Caco-2 (cell line): ENCODE data around the gene RUNX1. TPM values are rescaled to one million over a fixed set of nuclear protein-coding genes. Genes with fewer than 3 reads are reported as not detected.
A peak's percentile ranks its signal among the peaks of the same experiment; 100 is the strongest.

Experiments used
- BruUV-seq: library from RNA; stranded (reverse); fragments of 400-500 nt; replicated peaks from 2 replicates; lab custom pipeline; 2021; lab: Mats Ljungman, UMichigan
- CTCF ChIA-PET: fragments of 300-600 bp; sonication (Branson Sonifier 250); formaldehyde crosslinking; loops from one replicate; lab custom pipeline; 2022; ENCODE audit warnings: antibody characterized with exemption; lab: Charles Lee
- POLR2A ChIA-PET: fragments of 300-600 bp; sonication (Branson Sonifier 250); formaldehyde crosslinking; loops from one replicate; lab custom pipeline; 2022; ENCODE audit warnings: antibody characterized with exemption; lab: Charles Lee
- DNase-seq, 2 experiments: peaks; one replicate each; pipeline versions ENCODE4 v3.0.0 to v3.0.0-alpha.2; 2020 to 2022
- H3K27me3 ChIP-seq: replicated peaks from 2 replicates; pipeline ENCODE4 v1.6.0; 2011; ENCODE audit warnings: low read length; ENCODE audit not compliant: control insufficient read depth, insufficient read depth
- H3K36me3 ChIP-seq: 2 replicates; pipeline ENCODE4 v1.5.1; 2011; ENCODE audit warnings: low read length; ENCODE audit not compliant: control insufficient read depth, insufficient read depth
- H3K4me1 ChIP-seq: fragments of 250-450 bp; sonication (Bioruptor Pico); 2 replicates; pipeline ENCODE4 v1.5.1; 2020; ENCODE audit warnings: mild to moderate bottlenecking
- H3K4me3 ChIP-seq: 2 replicates; pipeline ENCODE4 v1.5.1; 2011; ENCODE audit warnings: low read depth, mild to moderate bottlenecking, control low read depth, low read length
- H3K9me3 ChIP-seq: fragments of 250-450 bp; sonication (Bioruptor Pico); 2 replicates; pipeline ENCODE4 v1.5.1; 2020; ENCODE audit warnings: mild to moderate bottlenecking, moderate library complexity
- H3K27ac Mint-ChIP-seq: one replicate; pipeline ENCODE4 v1.8.0; 2022; ENCODE audit warnings: mixed read lengths; ENCODE audit not compliant: unreplicated experiment
- H3K27me3 Mint-ChIP-seq: one replicate; pipeline ENCODE4 v1.8.0; 2022; ENCODE audit warnings: mixed read lengths; ENCODE audit not compliant: insufficient read depth, unreplicated experiment
- H3K36me3 Mint-ChIP-seq: one replicate; pipeline ENCODE4 v1.8.0; 2022; ENCODE audit warnings: mild to moderate bottlenecking, mixed read lengths; ENCODE audit not compliant: insufficient read depth, unreplicated experiment
- H3K4me1 Mint-ChIP-seq: one replicate; pipeline ENCODE4 v1.8.0; 2022; ENCODE audit warnings: low read depth, mixed read lengths; ENCODE audit not compliant: unreplicated experiment
- H3K4me3 Mint-ChIP-seq: one replicate; pipeline ENCODE4 v1.8.0; 2022; ENCODE audit warnings: mild to moderate bottlenecking, moderate library complexity, mixed read lengths; ENCODE audit not compliant: unreplicated experiment
- H3K9me3 Mint-ChIP-seq: one replicate; pipeline ENCODE4 v1.8.0; 2022; ENCODE audit warnings: mixed read lengths; ENCODE audit not compliant: unreplicated experiment
- intact Hi-C: fragments of 100-400 bp; cut with micrococcal nuclease; formaldehyde crosslinking; loops from one replicate; pipeline ENCODE4 v1.10.0; 2022; ENCODE audit not compliant: unreplicated experiment
- total RNA-seq: library from RNA; stranded (reverse); gene quantifications from 2 replicates; pipeline ENCODE4 v1.2.3, GENCODE V29; 2022
- TF ChIP-seq, protein P1 (sequence below), 2 experiments: fragments of 200-600 bp in 1 of 2; IDR thresholded peaks; 1 replicate in 1 of 2; 2 replicates in 1 of 2; pipeline versions ENCODE4 v1.5.1 to v1.8.0; 2011 to 2022; ENCODE audit warnings: antibody characterized with exemption in 1 of 2, control low read depth in 1 of 2, inconsistent platforms in 1 of 2, low read depth in 1 of 2, low read length in 1 of 2, mild to moderate bottlenecking in 1 of 2, moderate library complexity in 1 of 2; ENCODE audit not compliant: insufficient read depth in 1 of 2, severe bottlenecking in 1 of 2, unreplicated experiment in 1 of 2

RUNX1 gene
- total RNA-seq, 1 experiment from 2014 or later: 11.7 TPM

- Mint-ChIP-seq H3K27me3 (no peaks in the 10 kb centered on the region), H3K4me1 (peaks cover 17% of the 10 kb centered on the region), H3K27ac (no peak overlapping the region), H3K4me3 (peak overlapping the region; percentile 65), H3K9me3 (no peaks in the 10 kb centered on the region), H3K36me3 (peaks cover 5% of the 10 kb centered on the region)
- H3K4me3 ChIP-seq: no peak overlapping the region
- no TSS peak for BruUV-seq
- ChIA-PET POLR2A (no interaction called here), CTCF (no interaction called here)
- no peaks in the 10 kb centered on the region for H3K27me3 ChIP-seq
- no peaks in the 10 kb centered on the region for H3K36me3 ChIP-seq
- peaks cover 52% of the 10 kb centered on the region for H3K4me1 ChIP-seq
- intact Hi-C loops: no loop called here
- TF ChIP-seq, protein P1, sequence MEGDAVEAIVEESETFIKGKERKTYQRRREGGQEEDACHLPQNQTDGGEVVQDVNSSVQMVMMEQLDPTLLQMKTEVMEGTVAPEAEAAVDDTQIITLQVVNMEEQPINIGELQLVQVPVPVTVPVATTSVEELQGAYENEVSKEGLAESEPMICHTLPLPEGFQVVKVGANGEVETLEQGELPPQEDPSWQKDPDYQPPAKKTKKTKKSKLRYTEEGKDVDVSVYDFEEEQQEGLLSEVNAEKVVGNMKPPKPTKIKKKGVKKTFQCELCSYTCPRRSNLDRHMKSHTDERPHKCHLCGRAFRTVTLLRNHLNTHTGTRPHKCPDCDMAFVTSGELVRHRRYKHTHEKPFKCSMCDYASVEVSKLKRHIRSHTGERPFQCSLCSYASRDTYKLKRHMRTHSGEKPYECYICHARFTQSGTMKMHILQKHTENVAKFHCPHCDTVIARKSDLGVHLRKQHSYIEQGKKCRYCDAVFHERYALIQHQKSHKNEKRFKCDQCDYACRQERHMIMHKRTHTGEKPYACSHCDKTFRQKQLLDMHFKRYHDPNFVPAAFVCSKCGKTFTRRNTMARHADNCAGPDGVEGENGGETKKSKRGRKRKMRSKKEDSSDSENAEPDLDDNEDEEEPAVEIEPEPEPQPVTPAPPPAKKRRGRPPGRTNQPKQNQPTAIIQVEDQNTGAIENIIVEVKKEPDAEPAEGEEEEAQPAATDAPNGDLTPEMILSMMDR (IDR thresholded peaks at IDR 0.05; ENCODE audit: insufficient read depth in 1 of 2, low read depth in 1 of 2, low read length in 1 of 2, severe bottlenecking in 1 of 2, unreplicated experiment in 1 of 2): no peak
- H3K9me3 ChIP-seq: no peaks in the 10 kb centered on the region
- DNase-seq: no peak
Observed at GRCh38 chr21:35026153-35026500, 23.0 kb downstream of the RUNX1 start.

- no peak overlapping the region for H3K4me3 ChIP-seq
- BruUV-seq: no TSS peak
- POLR2A ChIA-PET: no interaction called here
- CTCF ChIA-PET: no interaction called here
- H3K27me3 ChIP-seq: no peaks in the 10 kb centered on the region
- H3K36me3 ChIP-seq: no peaks in the 10 kb centered on the region
- Mint-ChIP-seq H3K9me3 (no peaks in the 10 kb centered on the region), H3K27me3 (no peaks in the 10 kb centered on the region), H3K36me3 (peaks cover 5% of the 10 kb centered on the region), H3K4me1 (peaks cover 18% of the 10 kb centered on the region), H3K4me3 (no peak overlapping the region), H3K27ac (peak overlapping the region; percentile 42)
- TF ChIP-seq, protein P1 (IDR thresholded peaks at IDR 0.05; ENCODE audit: insufficient read depth in 1 of 2, low read depth in 1 of 2, low read length in 1 of 2, severe bottlenecking in 1 of 2, unreplicated experiment in 1 of 2): no peak
- H3K4me1 ChIP-seq: peaks cover 58% of the 10 kb centered on the region
- H3K9me3 ChIP-seq: no peaks in the 10 kb centered on the region
- intact Hi-C loops: no loop called here
- no peak for DNase-seq
Observed at GRCh38 chr21:35025206-35026152, 23.6 kb downstream of the RUNX1 start.

- no peak for DNase-seq
- no peaks in the 10 kb centered on the region for H3K27me3 ChIP-seq
- intact Hi-C loops: no loop called here
- peaks cover 67% of the 10 kb centered on the region for H3K4me1 ChIP-seq
- no TSS peak for BruUV-seq
- Mint-ChIP-seq H3K27me3 (no peaks in the 10 kb centered on the region), H3K27ac (no peak overlapping the region), H3K36me3 (peaks cover 1% of the 10 kb centered on the region), H3K4me1 (peaks cover 26% of the 10 kb centered on the region), H3K9me3 (no peaks in the 10 kb centered on the region), H3K4me3 (no peak overlapping the region)
- no peak overlapping the region for H3K4me3 ChIP-seq
- ChIA-PET CTCF (no interaction called here), POLR2A (no interaction called here)
- no peaks in the 10 kb centered on the region for H3K36me3 ChIP-seq
- TF ChIP-seq, protein P1 (IDR thresholded peaks at IDR 0.05; ENCODE audit: insufficient read depth in 1 of 2, low read depth in 1 of 2, low read length in 1 of 2, severe bottlenecking in 1 of 2, unreplicated experiment in 1 of 2): no peak
- H3K9me3 ChIP-seq: no peaks in the 10 kb centered on the region
Observed at GRCh38 chr21:35024513-35024912, 24.6 kb downstream of the RUNX1 start.
